NCI-H2171 treated with DMSO at 0.1 percent for 48 hours (cell line): ENCODE results near the gene UFC1.
A peak's percentile ranks its signal among the peaks of the same experiment; 100 is the strongest.

Experiments used
- DNase-seq: peaks from one replicate; lab custom pipeline; 2025; lab: John Stamatoyannopoulos, UW

UFC1 gene

DNA sequence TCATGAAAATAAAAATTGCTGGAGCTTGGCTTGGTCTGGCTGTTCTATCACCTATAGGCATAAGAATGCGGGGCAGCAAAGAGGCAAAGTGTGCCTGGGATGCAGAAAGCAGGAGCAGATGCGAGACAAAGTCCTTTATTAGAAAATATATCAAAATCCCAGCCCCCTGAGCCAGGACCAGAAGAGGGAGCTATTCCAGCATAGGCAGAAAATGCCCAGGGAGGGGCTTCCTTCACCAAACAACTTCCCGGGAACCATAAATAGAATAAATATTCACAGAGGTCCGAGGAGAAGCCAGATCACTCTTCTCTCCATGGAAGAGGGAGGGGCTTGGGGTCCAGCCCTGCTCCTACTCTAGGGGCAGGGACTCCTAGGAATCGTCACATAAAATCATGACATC lies 17.4 kb downstream of the UFC1 start:
- DNase-seq = no peak

DNA sequence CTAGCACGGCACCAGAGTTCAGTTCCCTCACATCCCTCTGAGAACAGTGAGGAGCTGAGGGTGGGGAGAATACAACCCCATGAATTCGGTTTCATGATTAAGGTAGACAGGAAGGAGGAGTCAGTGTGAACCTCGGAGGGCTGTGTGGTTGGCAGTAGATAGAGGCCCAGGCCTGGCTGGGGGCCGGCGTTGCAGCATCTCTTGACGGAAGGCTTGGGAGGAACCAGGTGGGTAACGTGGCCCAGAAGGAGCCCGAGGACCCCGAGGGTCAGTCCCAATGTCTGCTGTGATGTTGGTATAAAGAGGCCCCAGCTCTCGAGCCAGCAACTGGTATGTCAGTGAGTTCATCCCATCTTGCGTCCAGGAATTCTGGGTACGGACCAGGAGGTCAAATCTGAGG lies 17.9 kb downstream of the UFC1 start:
- no peak for DNase-seq

DNA sequence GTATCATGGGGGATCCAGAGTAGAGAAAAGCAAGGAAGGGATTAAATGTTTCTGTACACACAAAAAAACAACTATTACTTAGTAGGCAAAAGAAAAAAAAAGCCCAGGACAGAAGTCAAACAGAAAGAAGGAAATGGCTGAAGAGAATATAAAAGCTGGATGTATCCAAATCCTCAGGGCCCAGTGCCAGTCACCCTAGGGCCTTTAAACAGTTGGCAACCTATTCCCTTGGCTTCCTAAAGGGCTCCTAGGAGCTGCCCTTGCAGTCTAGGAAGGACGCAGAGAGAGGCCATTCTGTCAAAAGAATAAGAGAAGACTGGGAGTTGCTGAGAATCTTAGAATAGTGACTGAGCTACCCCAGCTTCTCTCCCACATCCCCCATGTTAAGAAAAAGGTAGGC lies 18.6 kb downstream of the UFC1 start:
- DNase-seq = no peak

DNA sequence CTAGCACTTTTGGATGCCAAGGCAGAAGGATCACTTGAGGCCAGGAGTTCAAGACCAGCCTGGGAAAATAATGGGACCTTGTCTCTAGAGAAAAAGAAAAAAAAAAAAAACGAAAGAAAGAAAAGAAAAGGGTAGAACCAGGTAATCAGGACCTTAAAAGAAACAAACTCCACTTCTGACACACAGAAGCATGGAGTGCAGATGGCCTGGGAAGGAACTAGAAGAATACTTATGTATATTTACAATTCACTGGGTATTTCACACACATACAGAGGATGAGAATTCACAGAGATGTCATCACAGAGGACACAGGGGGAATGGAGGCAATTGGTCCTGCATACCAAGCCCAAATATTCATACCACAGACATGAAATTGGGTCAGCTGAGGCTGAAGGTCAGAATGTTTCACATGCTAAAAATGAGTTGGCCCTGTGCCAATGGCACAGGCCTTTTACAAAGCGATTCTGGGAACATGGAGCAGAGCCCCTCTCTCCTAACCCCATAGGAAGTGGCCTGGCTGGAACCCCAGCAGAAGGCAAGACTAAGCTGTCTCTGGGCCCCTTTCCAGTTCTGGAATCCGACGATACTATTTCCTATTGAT lies 19.1 kb downstream of the UFC1 start:
- DNase-seq = no peak

DNA sequence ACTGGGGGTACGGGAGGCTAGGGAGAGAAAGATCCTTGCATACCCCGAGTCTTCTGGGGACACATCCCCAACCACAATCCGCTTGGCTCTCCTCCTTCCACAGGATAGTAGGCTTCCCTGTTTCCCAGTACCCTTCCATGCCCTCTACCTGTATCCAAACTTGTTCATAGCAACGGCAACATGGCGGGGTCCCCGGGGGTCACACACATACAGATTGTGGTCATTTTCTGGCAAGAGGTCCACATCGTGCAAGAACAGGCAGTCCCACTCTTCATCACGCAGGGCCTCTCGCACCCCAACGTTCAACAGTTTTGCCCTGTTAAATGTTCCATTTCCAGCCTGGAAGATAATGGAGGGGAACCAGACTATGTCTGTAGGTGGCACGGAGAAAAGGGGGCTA lies 19.9 kb downstream of the UFC1 start:
- no peak for DNase-seq

DNA sequence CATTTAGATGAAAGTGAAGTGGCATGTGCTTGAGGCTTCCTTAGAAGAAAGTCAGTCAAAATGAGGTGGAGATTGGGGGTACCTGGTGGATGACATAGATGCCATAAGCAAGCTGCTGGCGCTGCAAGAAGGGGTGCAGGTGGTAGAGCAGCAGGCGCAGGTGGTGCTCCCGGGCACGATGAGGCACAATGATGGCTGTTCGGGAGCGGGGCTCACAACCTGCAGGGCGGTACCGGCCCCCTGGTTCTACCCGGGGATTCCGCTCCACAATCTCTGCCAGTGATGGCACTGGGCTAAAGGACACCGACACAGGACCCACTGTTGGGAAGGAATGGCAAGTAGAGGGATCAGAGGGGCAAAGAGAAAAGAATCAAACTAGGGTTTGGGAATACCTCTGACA lies 21.1 kb downstream of the UFC1 start:
- no peak for DNase-seq

DNA sequence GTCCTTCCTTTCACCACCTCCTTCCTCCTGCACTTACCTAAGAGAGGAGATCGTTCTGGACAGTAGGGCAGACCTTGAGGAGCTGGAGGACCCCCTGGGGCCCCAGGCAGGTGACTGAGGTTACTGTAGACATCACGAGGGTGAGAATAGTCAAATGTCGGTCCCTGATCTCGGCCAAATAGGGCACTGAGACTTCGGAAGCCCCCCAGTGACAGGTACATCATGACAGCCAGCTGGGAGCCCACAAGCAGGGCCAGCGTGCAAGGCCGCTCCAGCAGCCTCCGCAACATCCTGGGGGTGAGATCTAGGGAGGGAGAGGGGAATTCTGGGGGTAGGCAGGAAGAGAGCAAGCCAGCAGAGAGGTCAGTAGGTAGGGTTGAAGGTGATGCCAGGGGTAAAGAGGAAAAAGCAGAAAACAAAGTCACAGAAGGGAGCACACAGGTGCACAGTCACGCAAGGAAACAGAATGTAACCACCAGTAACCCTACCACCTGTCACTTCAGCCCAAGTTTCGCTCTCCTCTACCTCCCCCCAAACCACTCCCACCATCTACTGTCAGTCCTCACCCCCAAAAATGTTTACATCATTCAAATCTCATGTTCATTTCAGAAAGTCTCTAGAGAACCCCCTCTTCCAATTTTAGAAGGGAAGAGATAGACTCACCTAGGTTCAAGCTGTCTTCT lies 22.1 kb downstream of the UFC1 start:
- DNase-seq = no peak

DNA sequence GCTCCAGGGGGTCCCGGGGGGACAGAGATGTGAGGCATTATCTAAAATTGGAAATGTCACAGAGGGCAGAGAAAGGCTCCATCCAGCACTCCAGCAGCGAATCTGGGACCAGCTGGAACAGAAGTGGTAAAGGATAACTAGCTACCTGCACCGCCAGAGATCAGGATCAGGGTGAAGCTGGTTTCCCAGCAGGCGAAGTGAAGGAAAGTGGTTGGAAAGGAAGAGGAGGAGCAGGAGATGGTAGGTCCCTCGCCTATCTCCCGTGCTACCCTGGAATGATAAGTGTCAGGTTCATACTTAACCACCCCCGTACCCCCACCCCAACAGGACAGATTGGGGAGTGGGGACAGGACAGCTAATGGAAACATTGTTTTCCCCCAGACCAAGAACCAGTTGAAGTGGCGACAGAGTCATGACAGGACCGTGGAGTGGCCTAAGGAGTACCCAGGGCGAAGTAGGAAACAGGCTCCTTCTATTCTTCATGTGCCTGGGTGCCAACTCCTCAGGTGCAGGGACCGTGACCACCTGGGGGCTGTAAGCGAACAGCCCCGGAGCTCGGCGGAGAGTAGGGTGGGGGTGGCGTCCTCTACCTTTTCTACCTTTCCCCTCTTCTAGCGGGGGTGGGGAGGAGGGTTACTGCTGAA lies 22.8 kb downstream of the UFC1 start:
- no peak for DNase-seq

DNA sequence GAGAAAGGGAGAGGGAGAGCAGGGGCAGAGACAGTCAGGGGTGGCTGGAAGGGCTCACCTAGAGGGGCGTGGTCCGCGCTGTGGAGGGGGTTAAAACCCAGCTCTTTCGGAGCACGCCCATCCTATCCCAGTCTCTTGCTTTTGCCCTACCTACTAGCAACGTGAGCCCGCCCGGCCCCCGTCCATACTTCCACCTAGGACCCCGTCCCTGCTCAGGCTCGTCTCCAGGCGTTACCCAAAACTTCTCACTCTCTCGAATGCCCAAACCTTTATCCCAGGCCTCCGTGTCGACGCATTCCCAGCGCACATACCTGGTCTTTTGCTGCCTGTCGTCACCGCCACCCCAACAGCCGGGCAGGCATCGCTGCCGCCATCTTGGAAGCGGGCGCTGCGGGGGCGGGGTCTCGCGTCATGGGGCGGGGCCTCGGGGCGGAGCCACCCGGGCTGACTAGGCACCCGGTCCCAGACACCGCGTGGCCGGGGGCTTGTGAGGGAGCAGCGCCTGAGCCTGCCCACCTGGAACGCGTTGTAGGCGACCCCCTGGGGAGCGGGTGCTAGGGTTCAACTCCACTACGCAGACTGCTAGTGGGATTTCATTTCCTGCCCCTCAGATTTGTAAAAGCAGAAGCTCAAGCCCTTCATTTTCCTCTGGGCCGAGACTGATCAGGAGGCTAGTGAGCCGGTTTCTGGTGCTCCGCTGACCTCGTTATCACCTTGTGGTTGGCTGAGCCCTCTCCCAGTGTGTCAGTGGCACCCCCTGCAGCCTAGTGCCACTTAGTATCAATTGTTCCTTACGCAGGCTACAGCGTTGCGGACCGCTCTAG lies 23.5 kb downstream of the UFC1 start, which contains the start of gene B4GALT3:
TSS of gene B4GALT3 (minus strand) at position 396 of the 824 bp plus-strand sequence. CDS start 1,447 bp downstream, outside the sequence.
- peak; percentile 81 for DNase-seq

DNA sequence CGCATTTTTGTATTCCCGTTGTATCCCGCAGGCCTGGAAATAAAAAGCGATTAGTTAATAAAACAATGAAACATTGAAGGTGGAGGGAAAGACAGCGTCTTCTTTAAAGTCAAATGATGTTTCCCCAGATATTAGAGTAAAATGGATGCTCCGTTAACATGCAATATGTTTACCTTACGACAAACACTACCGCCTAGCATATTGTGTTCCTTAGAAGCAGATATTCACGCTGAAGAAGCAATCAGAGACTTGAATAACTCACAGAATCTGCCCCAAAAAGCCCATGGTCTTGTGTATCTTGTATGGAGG lies 24.1 kb downstream of the UFC1 start:
- DNase-seq = no peak

DNA sequence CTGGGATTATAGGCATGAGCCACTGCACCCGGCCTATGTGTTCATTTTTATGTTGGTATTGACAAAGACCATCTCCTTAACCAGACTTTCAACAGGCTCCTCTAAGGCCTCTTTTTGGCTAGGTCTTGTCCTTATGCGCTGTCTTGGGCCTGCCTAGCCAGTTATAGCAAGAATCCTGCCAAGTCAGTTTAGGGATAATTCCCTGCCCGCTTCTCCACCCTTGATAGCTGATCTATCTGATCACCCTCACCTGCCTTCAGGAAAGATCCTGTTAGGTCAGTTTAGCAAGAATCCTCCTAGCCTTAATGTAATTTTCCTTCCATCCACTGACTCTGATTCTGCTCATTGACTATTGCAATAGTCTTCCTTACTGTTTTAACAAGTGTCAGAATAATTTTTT lies 25.9 kb downstream of the UFC1 start:
- DNase-seq = no peak

DNA sequence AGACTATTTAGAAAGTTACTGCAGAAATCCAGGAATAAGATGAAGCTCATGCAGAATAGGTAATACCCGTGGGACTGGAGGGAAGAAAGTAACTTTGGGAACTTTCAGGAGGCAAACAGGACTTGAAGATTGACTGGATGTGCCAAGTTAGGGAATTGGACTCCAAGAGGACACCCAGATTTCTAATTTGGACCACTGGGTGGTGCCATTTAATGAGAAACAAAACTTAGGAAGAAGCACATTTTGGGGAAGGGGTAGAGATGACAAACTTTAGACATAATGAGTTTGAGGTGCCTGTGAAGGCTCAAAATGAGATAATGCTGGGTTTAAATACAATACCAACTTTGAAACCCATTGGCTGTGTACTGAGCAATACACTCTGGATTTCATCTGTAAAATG lies 26.9 kb downstream of the UFC1 start:
- DNase-seq = no peak

DNA sequence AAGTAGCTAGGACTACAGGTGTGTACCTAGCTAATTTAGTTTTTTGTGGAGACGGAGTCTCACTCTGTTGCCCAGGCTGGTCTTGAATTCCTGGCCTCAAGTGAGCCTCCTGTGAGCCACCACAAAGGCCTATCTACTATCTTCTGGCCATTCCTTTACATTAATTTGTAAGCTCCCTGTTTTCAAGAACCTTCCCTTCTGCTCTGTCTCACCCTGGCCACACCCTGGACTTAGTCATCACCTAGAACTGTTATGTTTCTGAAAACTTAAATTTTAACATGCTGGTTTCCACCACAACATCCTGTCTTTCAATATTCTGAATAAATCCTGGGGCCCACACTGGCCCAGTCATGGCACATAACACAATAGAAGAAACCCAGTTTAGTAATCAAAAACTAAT lies 28.4 kb downstream of the UFC1 start:
- DNase-seq = no peak

DNA sequence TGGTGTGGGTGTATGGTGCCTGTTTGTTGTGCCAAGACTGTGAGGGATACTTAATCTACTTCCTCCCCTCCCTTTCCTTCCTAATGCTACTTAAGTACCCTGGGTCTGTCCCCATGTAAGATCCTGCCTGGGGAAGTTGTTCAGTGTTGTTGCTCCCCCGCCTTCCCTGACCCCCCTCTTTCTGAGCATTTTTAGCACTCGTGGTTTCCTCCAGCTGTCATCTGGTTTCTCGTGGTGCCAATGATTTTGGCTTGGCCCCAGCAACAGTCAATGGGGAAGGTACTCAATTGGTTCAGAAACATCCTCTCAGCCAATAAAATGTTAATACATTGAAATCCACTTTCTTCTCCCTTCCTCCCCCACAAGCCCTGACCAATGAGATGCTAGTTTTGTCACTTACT lies 31.5 kb downstream of the UFC1 start:
- DNase-seq = peak; percentile 93

DNA sequence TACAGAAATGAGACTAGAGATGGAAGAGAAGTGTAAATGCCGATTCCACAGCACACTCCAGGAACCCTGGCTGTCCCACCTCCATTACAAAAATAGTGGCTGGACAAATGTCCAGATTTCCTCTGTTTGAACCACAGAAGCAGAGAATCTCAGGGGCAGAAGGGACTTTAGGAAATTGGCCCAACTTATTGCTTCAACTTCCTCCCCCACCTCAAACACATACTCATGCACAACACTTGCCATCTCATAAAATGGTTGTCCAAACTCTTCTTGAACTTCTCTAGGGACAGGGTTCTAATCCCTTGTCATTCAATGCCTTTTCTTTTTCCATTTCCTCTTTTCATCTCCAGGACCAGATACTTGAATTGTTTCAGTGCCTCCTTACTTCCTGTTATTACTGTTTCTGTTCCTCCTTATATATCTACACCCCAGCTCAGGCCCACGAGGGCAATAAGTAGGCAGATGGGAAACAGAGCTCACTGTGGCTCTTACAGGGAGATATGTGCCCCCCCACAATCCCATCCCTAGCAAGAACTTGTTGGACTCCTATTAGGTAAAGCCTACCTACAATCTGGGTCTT lies 32.0 kb downstream of the UFC1 start:
- DNase-seq = no peak

DNA sequence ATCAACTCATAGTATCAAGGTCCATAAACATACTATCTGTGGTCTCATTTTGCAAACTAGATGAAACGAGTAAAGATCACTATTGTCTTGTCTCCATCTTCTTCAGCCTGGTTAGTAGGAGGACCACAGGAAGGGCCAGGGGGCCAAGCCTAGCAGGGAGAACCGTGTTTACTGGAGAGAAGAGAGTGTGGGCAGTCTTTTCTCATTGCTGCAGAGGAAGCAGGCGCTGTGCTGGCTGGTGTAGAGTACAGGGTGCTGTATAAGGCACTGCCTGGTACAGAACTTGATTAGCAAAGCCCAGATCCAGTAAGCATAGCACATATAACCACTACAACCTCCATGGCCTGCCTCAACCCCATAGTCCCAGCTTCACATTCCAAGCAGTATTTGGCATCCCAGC lies 33.5 kb downstream of the UFC1 start:
- DNase-seq = no peak

DNA sequence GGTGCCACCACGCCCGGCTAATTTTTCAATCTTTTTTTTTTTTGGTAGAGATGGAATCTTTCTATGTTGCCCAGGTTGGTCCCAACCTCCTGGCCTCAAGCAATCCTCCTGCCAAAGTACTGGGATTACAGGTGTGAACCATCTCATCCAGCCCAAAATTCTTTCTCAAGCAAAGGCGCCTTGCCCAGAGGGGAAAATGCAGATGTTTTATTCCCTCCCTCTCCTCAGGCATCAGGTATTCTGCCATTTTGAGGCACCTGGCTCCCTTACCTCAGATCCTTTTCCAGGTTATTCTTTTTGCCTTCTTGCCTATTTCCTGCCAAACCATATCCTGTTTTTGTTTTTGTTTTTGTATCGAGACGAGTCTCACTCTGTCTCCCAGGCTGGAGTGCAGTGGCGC lies 34.6 kb downstream of the UFC1 start:
- no peak for DNase-seq

DNA sequence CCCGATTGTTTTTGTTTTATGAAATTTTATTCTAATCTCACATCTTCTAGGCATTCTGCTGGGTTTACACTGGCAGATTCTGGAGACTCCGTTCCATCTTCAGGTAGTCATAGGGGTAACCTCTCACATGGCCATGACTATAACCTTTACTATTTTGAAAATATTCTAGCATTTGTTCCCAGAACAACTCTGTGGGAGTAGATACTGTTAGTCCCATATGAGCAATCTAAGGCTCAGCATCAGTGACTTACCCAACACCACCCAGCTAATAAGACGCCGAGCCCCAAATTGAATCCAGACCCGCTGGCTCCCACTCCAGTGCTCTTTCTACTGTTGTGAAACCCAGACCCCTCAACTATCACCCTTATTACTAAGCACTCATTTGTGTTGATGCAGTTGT lies 35.3 kb downstream of the UFC1 start:
- DNase-seq = no peak

DNA sequence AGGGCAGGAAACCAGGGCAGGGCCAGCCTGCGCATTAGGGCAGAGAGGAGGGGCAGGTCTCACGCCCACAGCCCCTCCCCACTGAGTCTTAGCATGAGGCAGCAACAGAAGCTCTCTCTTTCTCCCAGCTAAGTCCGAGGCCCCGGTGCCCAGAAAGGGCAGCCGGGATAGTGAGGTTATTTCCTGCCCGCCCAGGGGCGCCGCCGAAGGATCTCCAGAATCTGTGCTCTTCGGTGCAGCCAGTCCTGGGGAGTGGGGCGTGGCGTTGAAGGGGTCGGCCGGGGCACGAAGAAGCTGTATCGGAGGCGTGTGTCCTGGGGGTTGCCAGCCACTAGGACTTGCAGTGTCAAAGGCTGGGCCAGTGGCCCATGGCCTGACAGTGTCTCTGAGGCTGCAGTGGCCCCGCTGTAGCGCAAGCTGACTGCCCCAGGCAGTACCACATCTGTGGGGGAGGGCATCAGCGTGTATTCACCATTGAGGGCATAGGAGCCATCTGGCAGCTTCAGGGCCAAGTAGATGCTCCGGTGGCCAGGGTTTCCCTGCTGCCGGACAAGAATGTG lies 37.3 kb downstream of the UFC1 start:
- DNase-seq = no peak

DNA sequence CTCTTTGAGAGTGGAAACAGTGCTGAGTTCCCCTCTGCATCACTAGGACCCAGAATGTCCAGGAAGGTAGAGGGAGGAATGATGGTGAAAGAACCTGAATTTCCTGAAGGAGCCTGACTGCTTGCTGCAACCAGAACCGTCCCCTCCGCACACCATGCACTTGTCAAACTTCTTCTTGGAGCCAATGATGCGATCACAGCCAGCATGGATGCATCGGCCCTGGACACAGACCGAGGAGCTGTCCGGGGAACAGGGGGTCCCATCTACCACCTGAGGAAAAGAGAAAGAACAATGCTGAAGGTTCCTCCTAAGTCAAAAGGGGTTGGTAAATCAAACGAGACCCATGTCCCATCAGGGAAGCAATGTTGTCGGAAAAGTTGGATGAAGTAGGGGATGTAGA lies 38.2 kb downstream of the UFC1 start:
- no peak for DNase-seq

DNA sequence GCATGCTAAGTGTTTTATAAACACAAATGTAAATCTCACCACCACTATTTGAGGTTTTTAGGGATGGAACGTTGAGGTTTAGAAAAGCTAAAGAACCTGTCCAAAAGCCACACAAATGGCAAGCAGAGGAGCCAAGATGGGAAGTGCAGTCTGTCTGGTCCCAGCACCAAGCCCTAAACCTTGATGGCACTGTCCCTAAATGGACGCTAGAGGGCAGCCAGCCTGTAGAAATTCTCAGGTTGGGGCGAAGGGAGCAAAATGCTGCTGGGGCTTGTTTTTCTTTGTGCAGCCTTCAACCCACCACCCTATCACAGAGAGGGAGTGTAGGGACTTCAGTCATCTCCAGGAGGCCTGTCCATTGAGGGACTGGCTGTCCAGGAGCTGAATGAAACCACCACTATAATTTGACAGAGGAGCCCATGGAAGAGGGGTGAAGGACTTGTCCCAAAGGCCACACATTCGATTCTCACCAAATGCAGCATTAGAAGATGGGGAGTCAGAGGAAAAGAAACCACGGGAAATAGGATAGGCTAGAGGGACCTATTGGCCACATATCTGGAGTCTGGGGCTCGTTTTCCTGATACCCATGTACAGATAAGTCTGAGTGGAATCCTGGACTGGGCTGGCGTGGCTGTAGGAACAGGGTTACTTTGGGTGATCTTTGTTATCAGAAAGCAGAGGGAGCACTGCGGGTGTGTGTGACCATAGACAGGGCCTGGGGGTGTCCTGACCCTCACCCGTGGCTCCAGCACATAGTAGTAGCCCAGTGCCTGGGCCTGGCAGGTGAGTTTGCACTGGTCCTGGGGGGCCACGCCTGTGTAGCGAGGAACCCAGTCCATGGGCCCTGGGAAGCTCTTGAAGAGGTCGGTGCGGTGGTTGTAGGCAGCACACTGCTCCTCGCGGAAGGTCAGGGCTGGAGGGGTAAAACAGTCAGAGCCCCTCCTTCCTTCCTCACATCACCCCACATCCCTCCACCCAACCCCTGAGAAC lies 39.0 kb downstream of the UFC1 start:
- DNase-seq = peak; percentile 79
